GM10248 (cell line): ENCODE results near the gene ARFGAP3.

Source experiments
- CTCF ChIA-PET: fragments of 300-600 bp; sonication (Branson Sonifier 250); formaldehyde crosslinking; extraction: SDS; loops from one replicate; lab custom pipeline; 2021; ENCODE audit warnings: antibody characterized with exemption; lab: Yijun Ruan, JAX
- POLR2A ChIA-PET: fragments of 350-650 bp; sonication (Branson Sonifier 250); formaldehyde crosslinking; extraction: SDS; loops from one replicate; lab custom pipeline; 2020; ENCODE audit warnings: antibody characterized with exemption; lab: Yijun Ruan, JAX
- DNase-seq: peaks from one replicate; pipeline ENCODE4 v3.0.0; 2012; ENCODE audit errors: extremely low spot score
- CTCF ChIP-seq: IDR thresholded peaks from 2 replicates; pipeline ENCODE4 v1.5.1; 2012; ENCODE audit warnings: mild to moderate bottlenecking, low read depth; ENCODE audit errors: extremely low read depth, missing control alignments, control extremely low read depth

Gene ARFGAP3

GRCh38 chr22:42805998-42806830, 50.9 kb downstream of the ARFGAP3 start:
- no peak for TF ChIP-seq CTCF
- DNase-seq: no peak
- ChIA-PET CTCF (interaction anchor here (1.1 to 1.6 kb wide), 2 partner anchors 13 to 15 kb away, joined by 4 to 7 read pairs; no protein-coding TSS in a partner anchor), POLR2A (no interaction called here)

GRCh38 chr22:42805016-42805997, 51.8 kb downstream of the ARFGAP3 start:
- no peak for DNase-seq
- POLR2A ChIA-PET: no interaction called here
- CTCF ChIA-PET: interaction anchor here (1.0 to 1.6 kb wide), 2 partner anchors 9 to 62 kb away, joined by 3 to 6 read pairs; no protein-coding TSS in a partner anchor
- no peak for TF ChIP-seq CTCF

GRCh38 chr22:42803389-42803788, 53.7 kb downstream of the ARFGAP3 start:
- ChIA-PET CTCF (interaction anchor here (1.6 kb wide), 1 partner anchor 64 kb away, joined by 6 read pairs; no protein-coding TSS in a partner anchor), POLR2A (no interaction called here)
- no peak for DNase-seq
- TF ChIP-seq CTCF: no peak

- no peak for TF ChIP-seq CTCF
- no peak for DNase-seq
- ChIA-PET CTCF (interaction anchor here (1.0 to 1.2 kb wide), 3 partner anchors 10 to 232 kb away, joined by 3 to 4 read pairs (median 3); no protein-coding TSS in a partner anchor), POLR2A (no interaction called here)
These were observed 55.6 kb downstream of the ARFGAP3 start for GRCh38 chr22:42801252-42802080.

- no peak for TF ChIP-seq CTCF
- ChIA-PET CTCF (interaction anchor here (1.0 to 1.1 kb wide), 2 partner anchors 11 to 233 kb away, joined by 3 to 4 read pairs; no protein-coding TSS in a partner anchor), POLR2A (no interaction called here)
- no peak for DNase-seq
These were observed 56.4 kb downstream of the ARFGAP3 start for GRCh38 chr22:42800451-42801251.
